ENCODE results near the gene AKR1B15.

- TF ChIP-seq CTCF (IDR thresholded peaks at IDR 0.05) (no peak), POLR2A (IDR thresholded peaks at IDR 0.05) (no peak), EP300 (IDR thresholded peaks at IDR 0.05) (no peak)
These were observed 78.3 kb downstream of the AKR1B15 start for GRCh38 chr7:134627109-134627774.
